ENCODE results near the gene ZNF512.

DNA sequence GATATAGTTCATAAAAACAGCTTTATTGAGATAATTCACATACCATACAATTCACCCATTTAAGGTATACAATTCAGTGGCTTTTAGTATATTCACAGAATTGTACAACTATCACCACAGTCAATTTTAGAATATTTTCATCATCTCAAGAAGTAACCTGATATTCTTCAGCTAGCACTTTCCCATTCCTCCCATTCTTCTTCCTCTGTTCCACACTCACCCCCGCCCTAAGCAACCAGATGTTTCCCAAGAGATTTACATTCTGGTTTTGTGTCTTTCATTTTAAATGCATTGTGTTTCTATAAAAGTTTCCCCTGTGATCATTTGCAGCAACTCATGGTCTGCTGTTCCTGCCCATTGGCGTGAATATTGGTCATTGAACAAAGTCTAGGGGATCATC is 51.4 kb downstream of the ZNF512 start:
- no peak for TF ChIP-seq EZH2 (IDR thresholded peaks at IDR 0.05; ENCODE audit: borderline replicate concordance, low read depth, low read length)
- TF ChIP-seq, protein P1, sequence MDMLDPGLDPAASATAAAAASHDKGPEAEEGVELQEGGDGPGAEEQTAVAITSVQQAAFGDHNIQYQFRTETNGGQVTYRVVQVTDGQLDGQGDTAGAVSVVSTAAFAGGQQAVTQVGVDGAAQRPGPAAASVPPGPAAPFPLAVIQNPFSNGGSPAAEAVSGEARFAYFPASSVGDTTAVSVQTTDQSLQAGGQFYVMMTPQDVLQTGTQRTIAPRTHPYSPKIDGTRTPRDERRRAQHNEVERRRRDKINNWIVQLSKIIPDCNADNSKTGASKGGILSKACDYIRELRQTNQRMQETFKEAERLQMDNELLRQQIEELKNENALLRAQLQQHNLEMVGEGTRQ (CRISPR knock-in tag; IDR thresholded peaks at IDR 0.05): no peak
- TF ChIP-seq, protein P2, sequence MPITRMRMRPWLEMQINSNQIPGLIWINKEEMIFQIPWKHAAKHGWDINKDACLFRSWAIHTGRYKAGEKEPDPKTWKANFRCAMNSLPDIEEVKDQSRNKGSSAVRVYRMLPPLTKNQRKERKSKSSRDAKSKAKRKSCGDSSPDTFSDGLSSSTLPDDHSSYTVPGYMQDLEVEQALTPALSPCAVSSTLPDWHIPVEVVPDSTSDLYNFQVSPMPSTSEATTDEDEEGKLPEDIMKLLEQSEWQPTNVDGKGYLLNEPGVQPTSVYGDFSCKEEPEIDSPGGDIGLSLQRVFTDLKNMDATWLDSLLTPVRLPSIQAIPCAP (CRISPR knock-in tag; IDR thresholded peaks at IDR 0.05; ENCODE audit: borderline replicate concordance): no peak
- no peak for TF ChIP-seq GABPA (tag; conservative IDR thresholded peaks at IDR 0.05; ENCODE audit: low read depth)
- TF ChIP-seq HNRNPK (IDR thresholded peaks at IDR 0.05; ENCODE audit: low read depth, low read length, poor library complexity, severe bottlenecking): no peak
- TF ChIP-seq, protein P3, sequence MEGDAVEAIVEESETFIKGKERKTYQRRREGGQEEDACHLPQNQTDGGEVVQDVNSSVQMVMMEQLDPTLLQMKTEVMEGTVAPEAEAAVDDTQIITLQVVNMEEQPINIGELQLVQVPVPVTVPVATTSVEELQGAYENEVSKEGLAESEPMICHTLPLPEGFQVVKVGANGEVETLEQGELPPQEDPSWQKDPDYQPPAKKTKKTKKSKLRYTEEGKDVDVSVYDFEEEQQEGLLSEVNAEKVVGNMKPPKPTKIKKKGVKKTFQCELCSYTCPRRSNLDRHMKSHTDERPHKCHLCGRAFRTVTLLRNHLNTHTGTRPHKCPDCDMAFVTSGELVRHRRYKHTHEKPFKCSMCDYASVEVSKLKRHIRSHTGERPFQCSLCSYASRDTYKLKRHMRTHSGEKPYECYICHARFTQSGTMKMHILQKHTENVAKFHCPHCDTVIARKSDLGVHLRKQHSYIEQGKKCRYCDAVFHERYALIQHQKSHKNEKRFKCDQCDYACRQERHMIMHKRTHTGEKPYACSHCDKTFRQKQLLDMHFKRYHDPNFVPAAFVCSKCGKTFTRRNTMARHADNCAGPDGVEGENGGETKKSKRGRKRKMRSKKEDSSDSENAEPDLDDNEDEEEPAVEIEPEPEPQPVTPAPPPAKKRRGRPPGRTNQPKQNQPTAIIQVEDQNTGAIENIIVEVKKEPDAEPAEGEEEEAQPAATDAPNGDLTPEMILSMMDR (IDR thresholded peaks at IDR 0.05 in 2 of 3, conservative IDR thresholded peaks at IDR 0.05 in 1 of 3; ENCODE audit: insufficient read depth in 2 of 3, low read depth in 1 of 3, low read length in 3 of 3): no peak
- no peak for TF ChIP-seq POLR2AphosphoS5 (IDR thresholded peaks at IDR 0.05; ENCODE audit: control insufficient read depth, insufficient read depth, low read depth, low read length)
- TF ChIP-seq, protein P4, sequence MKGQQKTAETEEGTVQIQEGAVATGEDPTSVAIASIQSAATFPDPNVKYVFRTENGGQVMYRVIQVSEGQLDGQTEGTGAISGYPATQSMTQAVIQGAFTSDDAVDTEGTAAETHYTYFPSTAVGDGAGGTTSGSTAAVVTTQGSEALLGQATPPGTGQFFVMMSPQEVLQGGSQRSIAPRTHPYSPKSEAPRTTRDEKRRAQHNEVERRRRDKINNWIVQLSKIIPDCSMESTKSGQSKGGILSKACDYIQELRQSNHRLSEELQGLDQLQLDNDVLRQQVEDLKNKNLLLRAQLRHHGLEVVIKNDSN (CRISPR knock-in tag; IDR thresholded peaks at IDR 0.05): no peak
- no peak for TF ChIP-seq SIN3A (IDR thresholded peaks at IDR 0.05; ENCODE audit: borderline replicate concordance in 2 of 2, control insufficient read depth in 1 of 2, low read depth in 2 of 2, low read length in 2 of 2)
- no peak for TF ChIP-seq MYC (IDR thresholded peaks at IDR 0.05; ENCODE audit: low read depth, low read length)
- no peak for TF ChIP-seq MYC (CRISPR knock-in tag; IDR thresholded peaks at IDR 0.05; ENCODE audit: borderline replicate concordance, low read depth)
- no peak for TF ChIP-seq TAL1 (IDR thresholded peaks at IDR 0.05)

Data from K562 (cell line).